CMK (cell line): ENCODE data around the gene PADI3.
A peak's percentile ranks its signal among the peaks of the same experiment; 100 is the strongest.

ENCODE experiments used
- DNase-seq: peaks from one replicate; pipeline ENCODE4 v3.0.0-alpha.2; 2010; ENCODE audit warnings: low read depth

PADI3 gene

GRCh38 chr1:17248781-17249180, at the start of gene PADI3:
Gene PADI3 (plus strand): TSS chr1:17249098. CDS start chr1:17249138, 40 bp downstream.
- DNase-seq, result no peak

GRCh38 chr1:17199267-17200044, 49.4 kb upstream of the PADI3 start:
- no peak for DNase-seq

- no peak for DNase-seq
These were observed 48.7 kb upstream of the PADI3 start for GRCh38 chr1:17200246-17200645.

- no peak for DNase-seq
These were observed 48.1 kb upstream of the PADI3 start for GRCh38 chr1:17200756-17201155.

- DNase-seq, result no peak
These were observed 47.5 kb upstream of the PADI3 start for GRCh38 chr1:17201201-17202021.

GRCh38 chr1:17204546-17205440, 44.1 kb upstream of the PADI3 start, which contains the start of gene PADI1:
Gene PADI1 (plus strand): TSS chr1:17205128. CDS start chr1:17205218, 90 bp downstream.
- no peak for DNase-seq

GRCh38 chr1:17205652-17206051, 43.2 kb upstream of the PADI3 start:
- DNase-seq, result no peak

GRCh38 chr1:17206196-17206595, 42.7 kb upstream of the PADI3 start:
- no peak for DNase-seq

- DNase-seq, result no peak
These were observed 41.9 kb upstream of the PADI3 start for GRCh38 chr1:17207046-17207445.

- DNase-seq, result no peak
These were observed 41.4 kb upstream of the PADI3 start for GRCh38 chr1:17207540-17207939.

- DNase-seq, result no peak
These were observed 40.9 kb upstream of the PADI3 start for GRCh38 chr1:17207966-17208418.

GRCh38 chr1:17208546-17208945, 40.4 kb upstream of the PADI3 start:
- DNase-seq, result no peak

- DNase-seq, result no peak
These were observed 39.5 kb upstream of the PADI3 start for GRCh38 chr1:17209430-17209829.

- no peak for DNase-seq
These were observed 38.7 kb upstream of the PADI3 start for GRCh38 chr1:17210176-17210575.

GRCh38 chr1:17211377-17211776, 37.5 kb upstream of the PADI3 start:
- no peak for DNase-seq

- DNase-seq, result no peak
These were observed 36.9 kb upstream of the PADI3 start for GRCh38 chr1:17212009-17212408.

- peak; percentile 54 for DNase-seq
These were observed 36.3 kb upstream of the PADI3 start for GRCh38 chr1:17212487-17213121.

GRCh38 chr1:17213148-17213781, 35.6 kb upstream of the PADI3 start:
- DNase-seq, result no peak

GRCh38 chr1:17213782-17214148, 35.1 kb upstream of the PADI3 start:
- DNase-seq, result no peak

GRCh38 chr1:17214876-17215544, 33.9 kb upstream of the PADI3 start:
- no peak for DNase-seq

- DNase-seq, result no peak
These were observed 33.4 kb upstream of the PADI3 start for GRCh38 chr1:17215545-17215890.
